ENCODE data around the gene ARHGEF16. TPM values are rescaled to one million over a fixed set of nuclear protein-coding genes. Genes with fewer than 3 reads are reported as not detected.

The ARHGEF16 gene
- total and polyA plus RNA-seq, 2 donors (not counting 1 experiment from before 2014, with no cell fraction given): 0.13 to 0.22 TPM

GRCh38 chr1:3453203-3453761 is 1.2 kb upstream of the ARHGEF16 start:
- Histone ChIP-seq H3K36me3 (replicated peaks in 1 of 2; ENCODE audit: control extremely low read depth in 1 of 2, control insufficient read depth in 1 of 2, extremely low read depth in 1 of 2, insufficient read depth in 2 of 2, low read length in 1 of 2) (no peaks in the 10 kb centered on the region), H3K27ac (ENCODE audit: low read length in 2 of 2) (no peak overlapping the region), H3K4me1 (ENCODE audit: control insufficient read depth in 2 of 2, insufficient read depth in 2 of 2, low read length in 2 of 2) (peaks cover 16 to 20% of the 10 kb centered on the region in 2 donors), H3K79me2 (ENCODE audit: control insufficient read depth, insufficient read depth, low read length) (no peaks in the 10 kb centered on the region), H3K4me2 (replicated peaks; ENCODE audit: low read depth, low read length, poor library complexity, severe bottlenecking) (peak overlapping the region; percentile 87), H3K9ac (ENCODE audit: low read length) (no peak overlapping the region), H3K9me3 (ENCODE audit: control extremely low read depth in 1 of 3, control insufficient read depth in 2 of 3, insufficient read depth in 1 of 3, low read length in 2 of 3) (peaks cover 0 to 14% (median 0%) of the 10 kb centered on the region in 3 donors), H4K20me1 (ENCODE audit: control insufficient read depth, insufficient read depth, low read length, poor library complexity, severe bottlenecking) (no peaks in the 10 kb centered on the region), H3K27me3 (replicated peaks in 1 of 4; ENCODE audit: control extremely low read depth in 1 of 4, control insufficient read depth in 3 of 4, insufficient read depth in 4 of 4, low read length in 3 of 4) (peaks cover 0 to 44% (median 21%) of the 10 kb centered on the region in 4 experiments), H3K4me3 (ENCODE audit: control extremely low read depth in 1 of 5, extremely low read depth in 1 of 5, insufficient read depth in 1 of 5, low read depth in 2 of 5, low read length in 4 of 5) (no peak overlapping the region), H2AFZ (ENCODE audit: insufficient read depth, low read depth, low read length, poor library complexity, severe bottlenecking) (no peak overlapping the region)
- ChIA-PET CTCF (interaction anchor here (0.6 to 2.4 kb wide), 29 partner anchors 9 to 349 kb away, joined by 3 to 65 read pairs (median 5); no protein-coding TSS in a partner anchor), POLR2A (interaction anchor here (0.7 kb wide), 1 partner anchor 166 kb away, joined by 3 read pairs; no protein-coding TSS in a partner anchor)
- ATAC-seq (ENCODE audit: low read depth): peak; percentile 84
- peak overlapping the region; percentile 71 for H3K4me3 Mint-ChIP-seq
- no peaks in the 10 kb centered on the region for H3K9me3 Mint-ChIP-seq (ENCODE audit: insufficient read depth)
- peaks cover 26% of the 10 kb centered on the region for H3K27me3 Mint-ChIP-seq
- 37% methylated on average over 16 of the region's 18 CpGs for WGBS (ENCODE audit: insufficient coverage)
- no peak overlapping the region for H3K27ac Mint-ChIP-seq
- H3K4me1 Mint-ChIP-seq: peaks cover 3% of the 10 kb centered on the region
- intact Hi-C loops (cut with micrococcal nuclease): loop anchor here (1.0 to 5.0 kb wide), 3 partner anchors 38 to 349 kb away; no protein-coding TSS in a partner anchor
- DNase-seq: peak; percentile 82
- TF ChIP-seq CTCF (IDR thresholded peaks at IDR 0.05): peak; percentile 92
- no peak for TF ChIP-seq EZH2 (IDR thresholded peaks at IDR 0.05; ENCODE audit: borderline replicate concordance, insufficient read depth, low read depth, low read length, poor library complexity, severe bottlenecking)
